GM21723 (cell line): ENCODE data around the gene PRKAR1B.

ENCODE experiments used
- ATAC-seq: cut with Tn5 transposase; IDR thresholded peaks from one replicate; pipeline ENCODE4 v1.9.1; 2021; ENCODE audit warnings: mild to moderate bottlenecking, moderate library complexity; ENCODE audit not compliant: unreplicated experiment

The PRKAR1B gene

GRCh38 chr7:698515-699475, 28.3 kb downstream of the PRKAR1B start:
- ATAC-seq, result no peak

- no peak for ATAC-seq
Observed at GRCh38 chr7:696812-697551, 30.1 kb downstream of the PRKAR1B start.

GRCh38 chr7:696426-696811, 30.7 kb downstream of the PRKAR1B start:
- no peak for ATAC-seq

- no peak for ATAC-seq
Observed at GRCh38 chr7:693280-693679, 33.8 kb downstream of the PRKAR1B start.

- no peak for ATAC-seq
Observed at GRCh38 chr7:691361-692045, 35.6 kb downstream of the PRKAR1B start.

- ATAC-seq, result no peak
Observed at GRCh38 chr7:690478-691360, 36.4 kb downstream of the PRKAR1B start.

GRCh38 chr7:685540-685939, 41.5 kb downstream of the PRKAR1B start:
- no peak for ATAC-seq

- ATAC-seq, result no peak
Observed at GRCh38 chr7:684416-684815, 42.7 kb downstream of the PRKAR1B start.

GRCh38 chr7:683526-684205, 43.4 kb downstream of the PRKAR1B start:
- no peak for ATAC-seq

- ATAC-seq, result no peak
Observed at GRCh38 chr7:682810-683209, 44.3 kb downstream of the PRKAR1B start.

GRCh38 chr7:681551-682307, 45.4 kb downstream of the PRKAR1B start:
- ATAC-seq, result no peak

GRCh38 chr7:680411-681127, 46.5 kb downstream of the PRKAR1B start:
- ATAC-seq, result no peak

GRCh38 chr7:676972-677385, 50.1 kb downstream of the PRKAR1B start:
- ATAC-seq, result no peak

- ATAC-seq, result no peak
Observed at GRCh38 chr7:676246-676971, 50.7 kb downstream of the PRKAR1B start.

GRCh38 chr7:674454-675410, 52.3 kb downstream of the PRKAR1B start:
- ATAC-seq, result no peak

GRCh38 chr7:673681-674453, 53.2 kb downstream of the PRKAR1B start:
- no peak for ATAC-seq
